GM21529 (cell line): ENCODE measurements around the gene SRSF4.

Experiments used
- ATAC-seq: cut with Tn5 transposase; IDR thresholded peaks from one replicate; pipeline ENCODE4 v1.9.1; 2021; ENCODE audit not compliant: unreplicated experiment

Gene SRSF4

DNA sequence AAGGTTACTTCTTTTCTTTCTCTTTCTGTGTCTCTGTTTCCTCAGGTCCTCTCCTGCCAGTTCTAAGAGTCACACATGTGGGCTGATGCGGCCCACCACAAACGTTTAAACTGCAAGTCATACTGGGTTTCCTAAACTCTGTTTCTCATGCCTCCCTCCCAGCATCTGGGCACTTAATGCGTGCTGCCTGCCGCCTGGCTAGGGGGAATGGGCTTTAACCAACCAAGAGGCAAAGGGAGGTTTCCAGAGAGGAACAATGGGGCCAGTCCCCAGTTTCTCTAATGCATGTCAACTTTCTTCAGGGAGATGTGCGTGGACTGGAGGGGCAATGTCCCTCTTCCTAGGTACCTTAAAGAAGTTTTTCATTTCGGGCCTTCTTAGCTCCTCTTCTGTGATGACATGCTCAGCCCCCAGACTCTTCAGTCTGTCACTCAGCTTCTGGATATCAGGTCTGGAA, 19.9 kb upstream of the SRSF4 start:
- ATAC-seq, result no peak

GRCh38 chr1:29200906-29201594, 19.4 kb upstream of the SRSF4 start:
- no peak for ATAC-seq

DNA sequence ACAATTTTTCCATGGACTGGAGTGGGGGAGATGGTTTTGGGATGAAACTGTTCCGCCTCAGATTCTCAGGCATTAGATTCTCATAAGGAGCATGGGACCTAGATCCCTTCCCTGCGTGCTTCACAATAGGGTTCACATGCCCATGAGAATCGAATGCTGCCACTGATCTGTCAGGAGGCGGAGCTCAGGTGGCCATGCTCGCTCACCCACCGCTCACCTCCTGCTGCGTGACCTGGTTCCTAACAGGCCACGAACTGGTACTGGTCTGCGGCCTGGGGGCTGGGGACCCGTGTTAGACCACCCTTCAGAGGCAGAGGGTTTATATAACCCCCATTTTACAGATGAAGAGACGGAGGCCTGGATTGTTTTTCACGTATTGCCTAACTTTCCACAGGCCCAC, 16.3 kb upstream of the SRSF4 start:
- ATAC-seq, result no peak

GRCh38 chr1:29197590-29197924, 15.9 kb upstream of the SRSF4 start:
- no peak for ATAC-seq

DNA sequence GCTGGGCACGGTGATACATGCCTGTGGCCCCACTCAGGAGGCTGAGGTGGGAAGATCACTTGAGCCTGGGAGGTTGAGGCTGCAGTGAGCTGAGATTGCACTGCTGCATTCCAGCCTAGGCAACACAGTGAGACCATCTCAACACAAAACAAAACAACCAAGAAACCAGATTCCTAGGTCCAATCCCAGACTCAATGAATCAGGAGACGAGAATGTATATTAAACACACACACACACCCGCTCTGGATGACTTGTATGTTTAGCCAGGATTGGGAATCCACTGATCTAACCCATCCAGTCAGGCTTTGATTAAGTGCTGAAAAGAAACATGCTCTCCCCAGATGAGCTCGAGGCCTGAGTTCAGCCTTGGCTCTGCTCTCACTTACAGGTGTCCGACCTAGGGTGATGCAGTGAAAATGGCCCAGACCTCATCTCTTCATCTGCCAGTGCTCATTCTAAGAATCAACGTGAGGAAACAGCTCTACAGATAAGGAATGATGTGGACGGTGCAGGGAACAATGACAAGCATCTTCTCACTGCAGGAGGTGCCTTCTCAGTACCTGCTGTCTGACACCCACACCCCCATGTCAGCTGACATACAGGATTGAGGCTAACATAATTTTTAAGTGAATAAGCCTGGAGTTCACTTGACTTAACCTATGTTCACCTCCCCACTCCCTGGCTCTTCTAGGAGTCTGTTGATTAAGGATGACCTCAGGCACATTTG, 15.3 kb upstream of the SRSF4 start:
- ATAC-seq, result no peak

DNA sequence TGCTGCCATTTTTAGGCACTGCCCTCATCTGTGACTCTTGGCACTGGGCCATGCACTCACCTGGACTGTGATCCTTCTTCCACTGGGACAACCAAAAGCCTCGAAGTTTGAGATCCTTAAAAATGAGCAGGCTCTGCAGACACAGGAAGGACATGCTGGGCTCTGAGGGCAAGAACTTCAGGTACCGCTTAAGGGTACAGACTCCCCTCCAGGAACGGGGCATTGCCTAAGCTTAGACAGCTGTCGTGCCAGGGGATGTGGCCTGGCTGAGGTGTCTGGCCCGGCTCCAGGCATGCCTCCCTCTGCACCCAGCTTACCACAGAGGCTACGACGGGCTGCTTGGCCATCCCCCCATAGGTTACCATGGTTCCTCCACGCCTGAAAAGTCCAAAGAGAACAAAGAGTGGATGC, 14.2 kb upstream of the SRSF4 start:
- ATAC-seq, result no peak

DNA sequence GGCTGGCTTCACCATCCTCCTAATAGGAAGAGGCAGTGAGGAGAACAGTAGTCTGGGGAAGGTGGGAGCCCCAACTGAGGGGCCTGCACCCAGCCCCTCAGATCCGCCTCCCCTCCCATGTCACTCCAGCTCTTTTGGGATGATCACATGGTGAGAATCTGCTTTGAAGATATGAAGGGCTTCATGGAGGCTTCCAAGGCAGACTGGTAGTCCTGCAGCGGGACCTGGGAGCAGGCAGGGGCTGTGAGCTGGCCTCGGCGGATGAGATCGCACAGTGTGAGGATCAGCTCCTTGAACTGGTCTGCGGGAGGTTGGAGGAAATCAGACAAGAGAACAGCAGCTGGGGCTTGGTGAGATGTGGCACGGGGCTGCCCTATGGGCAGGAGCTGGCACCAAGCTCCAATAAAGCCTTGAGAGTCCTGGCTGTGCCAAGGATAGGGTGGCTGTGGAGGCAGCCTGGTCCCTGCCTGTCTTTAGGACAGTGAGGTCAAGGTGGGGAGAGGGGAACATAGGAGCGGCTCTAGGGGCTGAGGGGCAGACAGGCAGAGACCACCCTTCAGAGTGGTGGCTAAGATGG, 12.3 kb upstream of the SRSF4 start:
- ATAC-seq, result no peak

DNA sequence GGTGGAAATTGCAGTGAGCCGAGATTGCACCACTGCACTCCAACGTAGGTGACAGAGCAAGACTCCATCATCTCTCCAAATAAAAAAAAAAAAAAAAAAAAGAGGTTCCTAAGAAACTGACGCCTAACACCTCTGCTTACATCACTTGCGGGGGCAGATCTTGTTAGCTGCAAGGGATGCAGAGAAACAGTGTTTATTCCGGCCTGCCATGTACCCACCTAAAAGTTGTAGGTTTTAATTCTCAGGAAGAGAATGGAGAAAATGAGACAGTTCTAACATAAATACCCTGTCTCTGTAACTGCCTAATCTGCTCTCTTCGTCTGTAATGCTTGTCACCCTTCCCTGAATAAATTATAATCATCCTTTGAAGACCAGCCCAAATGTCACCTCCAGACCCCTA, 9.0 kb upstream of the SRSF4 start:
- ATAC-seq, result no peak

GRCh38 chr1:29186707-29187106, 5.0 kb upstream of the SRSF4 start:
- no peak for ATAC-seq

DNA sequence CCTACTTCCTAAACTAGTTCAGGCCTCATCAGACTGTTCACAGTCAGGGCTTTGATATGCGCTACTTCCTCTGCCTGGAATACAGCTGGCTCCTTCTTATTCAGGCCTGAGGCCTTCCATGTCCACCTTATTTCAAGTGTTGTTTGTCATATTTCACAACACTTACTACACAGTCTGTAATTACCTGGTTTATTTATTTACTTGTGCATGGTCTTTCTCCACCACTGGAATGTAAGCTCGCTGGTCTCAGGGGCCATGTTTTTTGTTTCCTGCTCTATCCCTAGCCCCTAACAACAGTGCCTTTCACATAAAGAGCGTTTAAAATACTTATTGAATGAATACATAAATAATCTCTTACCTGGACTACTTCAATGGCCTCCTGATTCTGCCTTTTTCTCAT, 4.6 kb upstream of the SRSF4 start:
- no peak for ATAC-seq

DNA sequence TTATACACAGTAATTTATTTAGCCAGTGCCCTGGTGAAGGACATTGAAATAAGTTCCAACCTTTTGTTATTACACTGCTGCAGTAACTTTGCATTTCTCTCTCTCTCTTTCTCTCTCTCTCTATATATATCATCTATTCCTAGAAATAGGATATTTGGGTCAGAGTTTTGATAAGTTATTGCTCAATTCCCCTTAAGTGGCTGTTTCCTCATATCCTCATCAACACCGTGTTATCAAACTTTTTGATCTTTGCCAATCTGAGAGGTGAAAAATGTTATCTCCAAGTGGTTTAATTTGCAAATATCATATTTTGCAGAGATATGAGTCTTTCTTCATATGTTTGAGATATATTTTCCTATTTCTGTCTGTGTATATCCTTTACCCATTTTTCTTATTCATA, 1.6 kb upstream of the SRSF4 start:
- ATAC-seq, result no peak

DNA sequence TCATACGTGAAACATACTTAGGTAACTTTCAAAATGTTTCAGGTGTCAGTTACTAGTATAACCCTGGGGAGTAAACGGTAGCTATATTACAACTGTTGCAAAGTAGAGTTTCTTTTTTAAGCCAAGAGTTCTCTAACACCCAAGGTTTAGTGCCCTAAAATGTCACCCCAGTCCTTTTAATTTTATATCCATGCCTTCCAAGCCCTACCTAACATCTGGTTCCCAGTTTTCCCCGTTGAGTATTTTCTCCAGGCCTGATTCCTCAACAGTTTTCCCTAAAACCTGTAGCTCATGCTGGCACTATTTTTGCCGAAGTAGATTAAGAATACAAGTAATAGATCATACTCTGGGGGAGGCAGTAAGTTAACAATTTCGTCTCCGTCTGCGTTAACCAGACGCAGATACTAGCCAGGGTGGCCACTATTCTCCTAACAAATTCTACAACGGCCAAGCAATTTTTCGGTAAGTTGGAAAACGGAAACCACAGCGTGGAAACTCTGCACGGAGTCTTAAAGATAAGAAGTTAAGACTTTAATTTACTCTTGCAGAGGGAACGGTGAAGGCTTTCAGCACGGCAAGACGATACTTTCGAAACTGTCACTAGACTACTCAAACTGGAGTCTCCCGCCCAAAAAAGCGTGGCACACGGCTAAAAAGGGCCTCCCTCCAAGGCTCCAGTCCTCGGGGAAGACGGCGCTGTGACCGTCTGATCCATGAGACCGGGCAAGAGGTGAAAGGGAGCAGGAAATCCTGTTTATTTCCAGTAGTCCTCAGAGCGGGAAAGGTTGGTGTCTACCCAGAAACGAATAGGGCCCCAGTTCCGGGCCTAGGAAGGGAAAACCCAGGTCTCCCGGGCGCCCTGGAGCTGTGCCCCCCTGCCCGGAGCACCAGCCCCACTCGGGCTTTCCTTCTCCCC, 945 bp downstream of the SRSF4 start:
- no peak for ATAC-seq

DNA sequence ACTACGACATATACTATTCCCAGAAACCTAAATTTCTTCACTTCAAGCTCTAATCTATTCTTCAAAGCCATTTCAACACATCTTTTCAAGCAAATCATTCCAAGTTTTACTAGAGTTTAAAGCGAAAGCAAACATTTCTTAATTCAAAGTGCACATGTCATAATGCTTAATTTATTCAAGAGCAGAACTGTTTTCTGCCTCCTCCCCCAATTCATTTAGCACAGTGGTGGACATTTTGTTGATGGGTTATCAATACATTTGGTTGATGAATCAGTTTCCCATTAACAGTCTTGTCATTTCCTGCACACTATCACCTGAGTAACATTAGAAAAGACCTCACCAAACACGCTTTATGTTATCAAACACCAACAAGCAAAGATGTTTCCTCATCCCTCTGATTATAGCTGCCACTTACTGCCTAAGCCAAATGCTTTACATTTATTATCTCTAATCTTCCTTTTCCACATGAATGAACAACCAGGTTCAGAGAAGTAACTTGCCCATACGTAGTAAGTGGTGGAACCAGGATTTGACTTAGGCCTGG, 2.0 kb downstream of the SRSF4 start:
- ATAC-seq, result no peak

- ATAC-seq, result no peak
These were observed 4.5 kb downstream of the SRSF4 start for GRCh38 chr1:29177022-29177705.

GRCh38 chr1:29176576-29176975, 5.1 kb downstream of the SRSF4 start:
- no peak for ATAC-seq

GRCh38 chr1:29172415-29172939, 9.2 kb downstream of the SRSF4 start:
- no peak for ATAC-seq

- no peak for ATAC-seq
These were observed 10.2 kb downstream of the SRSF4 start for GRCh38 chr1:29171521-29171920.

DNA sequence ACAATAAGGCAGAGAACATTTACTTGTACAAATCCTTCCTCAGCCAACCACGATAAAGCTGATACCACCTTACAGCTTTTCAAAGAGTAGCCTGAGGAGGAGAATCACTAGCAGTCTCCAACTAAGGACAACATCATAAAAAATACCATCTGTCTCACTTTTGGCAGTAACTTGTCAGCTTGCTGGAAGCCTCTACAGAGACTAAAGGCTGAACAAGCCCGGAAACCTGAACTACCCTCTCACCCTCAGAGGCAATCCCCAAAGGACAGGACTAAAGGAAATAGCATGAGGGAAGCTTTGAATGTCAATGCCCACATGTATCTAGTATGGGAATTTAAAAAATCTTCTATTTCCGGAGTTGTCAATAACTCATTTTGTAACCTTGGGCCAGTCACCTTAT, 10.6 kb downstream of the SRSF4 start:
- no peak for ATAC-seq

DNA sequence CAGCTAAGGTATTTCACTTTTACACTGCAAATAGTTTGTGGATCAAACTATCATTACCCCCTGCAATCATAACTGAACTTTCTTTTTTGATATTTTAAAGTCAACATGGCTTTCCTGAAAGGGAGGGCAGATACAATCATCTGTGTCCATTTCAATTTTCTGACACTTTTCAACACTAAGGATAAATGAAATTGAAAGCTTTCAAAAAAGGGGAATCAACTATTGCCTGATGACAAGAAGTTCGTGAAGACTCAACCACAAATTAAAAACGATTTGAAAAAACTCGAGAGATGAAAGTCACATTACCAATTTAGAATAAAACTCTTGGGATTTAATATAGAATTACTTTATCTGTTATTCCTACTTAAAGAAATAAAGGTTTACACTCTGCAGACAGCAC, 11.7 kb downstream of the SRSF4 start:
- no peak for ATAC-seq

GRCh38 chr1:29167904-29168303, 13.8 kb downstream of the SRSF4 start:
- no peak for ATAC-seq
